CD4-positive, alpha-beta T cell treated with Interleukin-4 for 1 hour (primary cell): ENCODE data around the gene KRT23.
"Not testable (repeated sequence)": the region's sequence is repeated elsewhere in the genome, so short reads cannot be mapped to it uniquely, and the experiment has no call there.

Source experiments
- DNase-seq, 2 donors: peaks; one replicate each; pipeline ENCODE4 v3.0.0-alpha.2; 2020 to 2022

KRT23 gene

GRCh38 chr17:40949418-40949817 lies 12.0 kb upstream of the KRT23 start:
- DNase-seq: no peak

GRCh38 chr17:40947929-40948328 lies 10.5 kb upstream of the KRT23 start:
- DNase-seq: no peak

GRCh38 chr17:40945414-40945813 lies 8.0 kb upstream of the KRT23 start:
- no peak for DNase-seq

DNA sequence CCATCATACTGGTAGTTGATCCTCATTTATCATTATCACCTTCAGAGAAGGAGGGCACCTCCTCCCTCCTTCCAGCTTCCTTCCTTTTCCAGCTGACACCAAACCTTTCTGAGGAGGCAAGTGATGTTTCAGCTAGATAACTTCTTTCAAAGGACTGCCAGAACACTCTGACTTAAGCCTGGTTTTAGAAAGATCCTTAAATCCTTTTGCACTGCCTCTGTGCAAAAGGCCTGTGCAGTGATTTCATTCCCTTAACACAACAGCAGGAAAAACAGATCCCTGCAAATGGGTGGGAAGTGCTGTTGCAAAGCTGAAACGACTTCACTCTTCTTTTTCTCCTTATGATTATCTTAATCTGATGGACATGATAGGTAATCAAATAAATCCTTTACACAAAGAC lies 7.1 kb upstream of the KRT23 start:
- DNase-seq: no peak

- DNase-seq: no peak
Observed at GRCh38 chr17:40942553-40942952, 5.1 kb upstream of the KRT23 start.

DNA sequence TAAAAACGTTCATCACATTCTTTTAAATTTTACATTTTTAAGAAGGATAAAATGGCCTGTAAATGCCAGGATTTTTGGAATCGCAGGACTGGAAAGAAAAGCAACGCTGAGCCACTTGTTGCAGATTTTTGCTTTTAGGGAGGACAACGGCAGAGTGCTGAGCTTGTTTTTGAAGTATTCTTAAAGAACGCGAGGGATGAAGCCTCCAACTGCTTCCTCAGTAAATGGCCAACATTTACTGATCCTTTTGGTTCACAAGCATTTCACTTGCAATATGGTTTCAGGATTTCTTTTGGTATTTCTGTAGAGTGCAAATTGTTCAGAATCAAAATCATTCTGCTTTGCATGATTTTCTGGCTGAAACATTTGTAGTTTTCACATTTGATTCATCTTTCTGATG lies 2.8 kb upstream of the KRT23 start:
- DNase-seq: no peak

- no peak for DNase-seq
Observed at GRCh38 chr17:40938981-40939380, 1.5 kb upstream of the KRT23 start.

DNA sequence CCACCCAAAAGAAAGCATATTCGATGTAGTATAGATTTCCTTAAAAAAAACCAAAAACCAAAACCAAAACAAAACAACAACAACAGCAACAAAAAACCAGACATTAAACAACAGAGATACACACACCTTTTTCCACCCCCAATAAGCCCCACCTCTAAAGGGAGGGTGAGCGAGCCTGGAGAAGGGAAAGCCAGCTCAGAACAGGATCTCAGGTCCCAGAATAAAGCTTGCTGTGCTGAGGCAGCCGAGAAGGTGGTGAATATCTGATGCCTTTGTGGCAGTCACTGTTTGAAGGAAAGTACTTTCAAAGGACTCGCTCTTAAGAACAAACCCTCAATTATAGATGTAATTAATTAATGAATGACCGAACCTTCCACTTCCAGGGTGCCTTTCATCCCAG lies 470 bp downstream of the KRT23 start:
- no peak for DNase-seq

GRCh38 chr17:40936437-40936971 lies 942 bp downstream of the KRT23 start:
- DNase-seq: peak in 1 of 2 donors; percentile 20

- DNase-seq: no peak
Observed at GRCh38 chr17:40935624-40936023, 1.8 kb downstream of the KRT23 start.

GRCh38 chr17:40932608-40933007 lies 4.8 kb downstream of the KRT23 start:
- DNase-seq: no peak

DNA sequence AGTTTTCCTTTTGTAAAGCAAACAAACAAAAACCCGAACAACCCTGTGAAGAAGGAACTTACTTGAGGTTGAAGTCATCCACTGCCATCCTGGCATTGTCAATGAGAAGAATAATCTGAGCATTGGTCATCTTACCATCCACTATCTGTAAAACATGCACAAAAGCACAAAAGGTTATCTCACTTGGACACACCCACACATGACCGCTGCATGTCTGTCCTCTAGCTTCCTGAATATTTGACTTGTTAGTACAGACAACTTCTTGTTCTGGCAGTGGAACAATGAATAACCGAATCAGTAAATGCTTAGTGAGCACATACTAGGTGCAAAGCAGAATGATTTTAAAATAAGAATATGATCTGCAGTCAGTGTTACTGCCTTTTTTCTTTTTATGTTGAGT lies 6.1 kb downstream of the KRT23 start:
- DNase-seq: no peak

- no peak for DNase-seq
Observed at GRCh38 chr17:40926341-40926740, 11.1 kb downstream of the KRT23 start.

DNA sequence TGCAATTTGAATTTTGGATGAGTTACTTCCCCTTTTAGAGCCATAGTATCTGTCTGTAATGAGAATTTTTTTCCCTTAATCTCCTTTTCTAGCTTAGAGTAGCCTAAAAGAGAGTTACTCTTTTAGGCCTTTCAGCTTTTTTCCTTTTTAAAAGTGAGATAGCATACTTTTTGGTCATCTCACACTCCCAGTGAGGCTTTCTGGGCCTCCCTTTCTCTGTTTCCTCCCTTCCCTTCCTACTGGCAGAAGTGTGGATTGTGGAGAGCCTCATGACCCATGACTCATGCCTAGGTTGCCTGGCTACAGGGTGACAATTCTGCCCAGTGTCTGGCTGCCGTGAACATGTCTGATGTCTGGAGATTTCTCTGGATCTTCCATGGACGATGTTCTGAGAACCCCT lies 15.2 kb downstream of the KRT23 start:
- DNase-seq: peak in 1 of 2 donors; percentile 55

- DNase-seq: no peak
Observed at GRCh38 chr17:40921026-40921425, 16.4 kb downstream of the KRT23 start.

DNA sequence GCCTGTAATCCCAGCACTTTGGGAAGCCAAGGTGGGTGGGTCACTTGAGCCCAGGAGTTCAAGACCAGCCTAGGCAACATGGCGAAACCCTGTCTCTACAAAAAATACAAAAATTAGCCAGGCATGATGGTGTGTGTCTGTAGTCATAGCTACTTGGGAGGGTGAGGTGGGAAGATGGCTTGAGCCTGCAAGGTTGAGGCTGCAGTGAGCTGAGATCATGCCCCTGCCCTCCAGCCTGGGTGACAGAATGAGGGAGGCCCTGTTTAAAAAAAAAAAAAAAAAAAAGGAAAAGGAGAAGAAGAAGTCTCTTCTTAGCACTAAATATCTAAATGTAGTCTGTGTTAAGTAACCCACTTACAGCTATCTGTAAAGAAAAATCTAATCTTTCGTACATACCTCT lies 20.3 kb downstream of the KRT23 start:
- DNase-seq: not testable (repeated sequence)

DNA sequence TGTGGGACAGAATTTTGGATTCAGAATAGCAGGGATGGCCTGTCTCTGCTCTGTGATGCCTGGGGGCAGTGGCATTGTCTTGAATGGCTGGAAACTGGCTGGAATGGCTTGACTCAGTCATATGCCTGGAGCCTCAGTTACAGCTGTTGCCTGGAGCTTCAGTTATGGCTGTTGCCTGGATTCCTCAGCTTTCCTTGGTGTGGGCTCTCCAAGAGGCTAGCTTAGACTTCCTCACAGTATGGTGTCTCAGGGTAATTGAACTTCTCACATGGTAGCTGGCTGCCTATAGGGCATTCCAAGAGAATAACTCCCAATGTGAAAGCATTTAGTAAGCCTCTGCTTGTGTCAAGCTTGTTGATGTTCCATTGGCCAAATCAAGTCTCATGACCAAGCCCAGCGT lies 21.1 kb downstream of the KRT23 start:
- DNase-seq: no peak

DNA sequence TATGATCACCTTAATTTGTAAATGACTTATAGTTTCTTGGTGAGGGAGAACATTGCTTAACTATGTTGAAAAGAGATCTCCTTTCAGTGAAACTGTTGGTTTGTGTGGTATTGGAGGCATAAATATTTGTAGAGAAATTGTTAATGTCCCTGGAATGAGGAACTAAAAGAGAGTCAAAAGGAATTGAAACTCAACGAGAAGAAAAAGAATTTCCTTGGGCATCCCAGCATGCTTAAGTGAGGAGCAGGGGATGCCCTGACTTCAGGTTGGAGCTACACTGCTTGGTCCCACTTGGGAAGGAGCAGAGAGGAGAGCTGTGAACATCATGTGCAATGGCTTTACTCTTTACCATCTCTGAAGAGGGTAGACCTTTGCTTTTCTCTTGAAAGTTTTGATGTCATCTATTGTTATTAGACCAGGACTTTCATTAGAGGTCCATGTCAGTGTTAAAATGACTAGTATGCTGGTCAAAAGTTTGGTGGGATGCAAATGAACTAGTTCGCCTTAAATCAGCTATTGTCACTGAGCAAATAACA lies 21.7 kb downstream of the KRT23 start:
- DNase-seq: no peak

- DNase-seq: no peak
Observed at GRCh38 chr17:40915199-40915661, 22.2 kb downstream of the KRT23 start.

GRCh38 chr17:40914075-40914855 lies 23.2 kb downstream of the KRT23 start:
- no peak for DNase-seq

DNA sequence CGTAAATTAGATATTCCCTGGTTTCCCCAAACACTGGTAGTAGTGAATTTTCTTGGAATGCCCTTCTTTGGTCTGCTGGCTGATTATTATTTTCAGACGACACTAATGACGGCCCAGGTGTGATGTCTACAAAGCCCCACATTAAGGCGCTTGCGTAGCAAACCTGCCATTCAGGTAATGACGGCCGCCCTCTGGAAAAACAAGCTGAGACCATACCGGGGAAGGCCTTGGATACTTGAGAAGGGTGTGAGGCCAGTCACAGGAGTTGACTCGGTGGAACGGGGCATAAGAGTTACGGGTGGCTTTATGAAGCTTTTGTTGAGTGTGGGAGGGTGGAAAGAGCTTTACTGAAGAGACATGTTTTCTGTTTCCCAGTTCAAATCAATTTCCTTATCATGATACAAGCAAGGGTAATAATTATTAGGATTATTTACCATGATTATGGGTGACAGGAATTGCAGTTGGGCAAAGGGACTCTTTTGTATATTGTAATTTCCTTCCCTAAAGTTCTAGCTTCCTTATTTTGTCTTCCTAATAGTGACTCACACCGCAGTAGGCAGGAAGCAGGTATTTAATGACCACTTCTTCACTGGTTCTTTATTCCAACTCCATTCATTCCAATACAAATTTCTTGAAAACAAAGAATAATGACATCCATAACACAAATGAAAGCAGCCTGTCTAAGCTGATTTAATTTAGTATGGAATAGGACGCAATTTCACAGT lies 24.8 kb downstream of the KRT23 start:
- DNase-seq: no peak

GRCh38 chr17:40910441-40910841 lies 27.0 kb downstream of the KRT23 start:
- DNase-seq: no peak

- no peak for DNase-seq
Observed at GRCh38 chr17:40909755-40910154, 27.7 kb downstream of the KRT23 start.

DNA sequence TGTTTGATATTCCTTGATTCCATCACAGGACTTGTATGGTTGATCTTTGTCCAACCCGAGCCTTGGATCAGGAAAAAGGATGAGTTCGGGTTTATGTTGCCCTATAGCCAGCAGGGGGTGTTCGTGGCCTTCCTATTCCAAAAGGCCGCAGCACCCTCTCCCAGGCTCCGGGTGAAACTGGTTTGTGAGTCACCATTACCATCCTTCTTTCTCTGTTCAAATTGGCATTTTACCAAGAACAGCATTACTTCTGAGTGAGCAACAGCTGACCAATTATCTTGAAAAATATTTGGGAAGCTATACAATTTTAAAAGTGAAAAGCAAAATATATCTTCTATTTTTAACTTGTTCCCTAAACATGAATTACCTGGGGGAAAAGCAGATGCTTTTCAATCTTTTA lies 28.1 kb downstream of the KRT23 start:
- DNase-seq: peak; percentile 73 to 78
